ENCODE data around the gene PRKN.

The PRKN gene

DNA sequence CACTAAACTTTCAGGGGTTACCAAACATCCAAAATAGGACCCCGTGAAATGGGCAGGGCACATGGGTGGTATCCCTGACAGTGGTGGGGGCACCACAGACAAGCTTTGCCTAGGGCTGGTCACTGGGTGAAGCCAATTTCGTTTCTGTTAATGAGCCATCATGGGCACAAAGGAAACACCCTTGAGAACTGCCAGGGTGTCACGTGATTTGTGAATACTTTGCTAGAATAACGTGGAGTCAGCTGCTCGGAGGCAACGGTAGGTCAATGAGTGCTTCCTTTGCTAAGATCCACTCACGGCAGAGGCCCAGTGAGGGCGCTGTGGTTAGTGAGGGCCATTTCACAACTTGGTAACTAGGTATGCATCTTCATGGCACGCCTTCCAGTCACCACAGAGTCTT, 1366.0 kb downstream of the PRKN start:
- H3K4me3 ChIP-seq (ENCODE audit: low read depth, low read length) = no peak overlapping the region
- TF ChIP-seq, protein P1, sequence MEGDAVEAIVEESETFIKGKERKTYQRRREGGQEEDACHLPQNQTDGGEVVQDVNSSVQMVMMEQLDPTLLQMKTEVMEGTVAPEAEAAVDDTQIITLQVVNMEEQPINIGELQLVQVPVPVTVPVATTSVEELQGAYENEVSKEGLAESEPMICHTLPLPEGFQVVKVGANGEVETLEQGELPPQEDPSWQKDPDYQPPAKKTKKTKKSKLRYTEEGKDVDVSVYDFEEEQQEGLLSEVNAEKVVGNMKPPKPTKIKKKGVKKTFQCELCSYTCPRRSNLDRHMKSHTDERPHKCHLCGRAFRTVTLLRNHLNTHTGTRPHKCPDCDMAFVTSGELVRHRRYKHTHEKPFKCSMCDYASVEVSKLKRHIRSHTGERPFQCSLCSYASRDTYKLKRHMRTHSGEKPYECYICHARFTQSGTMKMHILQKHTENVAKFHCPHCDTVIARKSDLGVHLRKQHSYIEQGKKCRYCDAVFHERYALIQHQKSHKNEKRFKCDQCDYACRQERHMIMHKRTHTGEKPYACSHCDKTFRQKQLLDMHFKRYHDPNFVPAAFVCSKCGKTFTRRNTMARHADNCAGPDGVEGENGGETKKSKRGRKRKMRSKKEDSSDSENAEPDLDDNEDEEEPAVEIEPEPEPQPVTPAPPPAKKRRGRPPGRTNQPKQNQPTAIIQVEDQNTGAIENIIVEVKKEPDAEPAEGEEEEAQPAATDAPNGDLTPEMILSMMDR (IDR thresholded peaks at IDR 0.05; ENCODE audit: low read depth, low read length, missing control alignments) = no peak
- no peak for DNase-seq (ENCODE audit: low read depth)

DNA sequence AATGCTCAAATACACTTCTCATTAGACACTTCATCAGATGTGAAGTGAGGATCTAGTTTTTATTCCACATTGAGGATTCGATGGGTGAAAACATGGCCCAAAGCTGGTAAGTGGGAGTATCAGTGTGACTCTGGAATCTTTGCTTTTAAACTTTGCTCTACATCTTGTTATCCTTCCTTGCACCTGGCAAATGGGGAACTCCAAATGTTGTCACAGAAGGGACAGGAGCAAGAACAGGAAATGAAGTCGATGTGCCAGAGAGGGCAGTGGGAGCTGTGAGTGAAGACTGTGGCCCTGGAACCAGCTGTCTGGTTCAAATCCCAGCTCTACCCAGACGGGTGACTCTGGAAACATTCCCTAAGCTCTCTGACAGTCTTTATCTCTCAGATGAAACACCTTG, 1367.0 kb downstream of the PRKN start:
- TF ChIP-seq, protein P1 (IDR thresholded peaks at IDR 0.05; ENCODE audit: low read depth, low read length, missing control alignments) = no peak
- no peak for DNase-seq (ENCODE audit: low read depth)

DNA sequence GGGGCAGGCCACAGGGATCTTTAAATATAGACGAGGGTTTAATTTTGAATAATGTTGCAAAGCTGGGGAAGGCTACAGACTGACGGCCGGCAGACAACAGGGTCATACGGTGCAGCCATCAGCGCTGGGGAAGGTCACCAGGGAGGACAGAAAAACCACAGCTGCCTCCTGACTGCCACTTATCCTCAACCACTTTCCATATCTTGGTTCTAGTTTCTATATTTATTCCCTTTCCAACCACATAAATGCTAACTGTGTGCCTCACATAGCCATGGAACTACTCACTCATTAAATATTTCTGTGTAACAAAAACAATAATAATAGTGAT, 1368.0 kb downstream of the PRKN start:
- no peak overlapping the region for H3K4me3 ChIP-seq (ENCODE audit: low read depth, low read length)
- TF ChIP-seq, protein P1 (IDR thresholded peaks at IDR 0.05; ENCODE audit: low read depth, low read length, missing control alignments) = no peak
- DNase-seq (ENCODE audit: low read depth) = no peak

More for the DNA sequence above, 1367.0 kb downstream of the PRKN start:
- H3K4me3 ChIP-seq (ENCODE audit: low read depth, low read length) = no peak overlapping the region

DNA sequence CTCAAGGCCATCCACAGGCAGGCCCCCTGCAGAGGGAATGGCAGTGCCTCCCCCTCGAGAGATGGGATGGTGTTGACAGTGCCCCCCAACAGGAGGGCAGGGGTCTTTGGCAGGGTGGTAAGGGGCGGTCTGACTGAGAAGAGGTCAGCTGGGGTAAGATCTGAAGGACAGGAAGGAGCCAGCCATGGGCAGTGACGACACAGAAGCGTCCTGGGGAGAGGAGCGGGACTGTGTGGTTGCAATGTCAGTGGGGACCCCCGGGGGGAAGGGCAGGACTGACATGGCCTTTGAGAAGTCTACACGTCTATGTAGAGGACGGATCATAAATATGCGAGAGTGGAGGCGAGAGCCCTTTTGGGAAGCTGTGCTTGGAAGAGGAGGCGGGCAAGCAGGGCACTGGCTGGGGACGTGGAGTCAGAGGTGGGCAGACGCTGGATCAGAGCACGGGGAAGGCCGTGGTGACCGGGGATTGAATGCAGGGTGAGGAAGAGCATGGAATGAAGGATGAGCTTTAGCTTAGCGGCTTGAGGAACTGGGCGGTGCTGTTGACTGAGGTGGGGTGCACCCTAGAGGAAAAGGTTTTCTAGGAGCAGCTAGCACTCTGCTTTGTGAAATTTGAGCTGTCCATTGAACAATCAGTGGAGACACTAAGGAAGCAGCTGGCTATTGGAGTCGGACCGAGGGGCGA, 1371.3 kb downstream of the PRKN start:
- no peak overlapping the region for H3K4me3 ChIP-seq (ENCODE audit: low read depth, low read length)
- TF ChIP-seq, protein P1 (IDR thresholded peaks at IDR 0.05; ENCODE audit: low read depth, low read length, missing control alignments) = no peak
- no peak for DNase-seq (ENCODE audit: low read depth)

DNA sequence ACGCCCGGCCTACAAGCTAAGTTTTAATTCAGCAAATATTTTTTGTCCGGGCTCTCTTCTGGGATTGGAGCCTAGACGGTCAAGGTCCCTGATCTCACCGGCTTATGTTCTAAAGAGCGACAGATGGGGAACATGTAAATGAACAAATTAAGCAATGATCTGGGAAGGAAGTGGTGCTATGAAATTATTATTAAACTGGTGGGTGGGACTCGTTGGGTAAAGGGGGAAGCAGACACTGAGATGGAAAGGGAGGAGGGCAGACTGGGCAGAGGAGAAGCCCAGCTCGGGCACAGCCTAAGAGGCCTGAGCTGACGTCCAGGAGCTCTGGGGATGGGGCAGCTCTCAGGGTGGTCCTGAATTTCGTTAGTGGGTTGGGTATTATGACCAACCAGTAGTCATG, 1371.9 kb downstream of the PRKN start:
- DNase-seq (ENCODE audit: low read depth) = no peak
- H3K4me3 ChIP-seq (ENCODE audit: low read depth, low read length) = no peak overlapping the region
- TF ChIP-seq, protein P1 (IDR thresholded peaks at IDR 0.05; ENCODE audit: low read depth, low read length, missing control alignments) = no peak

DNA sequence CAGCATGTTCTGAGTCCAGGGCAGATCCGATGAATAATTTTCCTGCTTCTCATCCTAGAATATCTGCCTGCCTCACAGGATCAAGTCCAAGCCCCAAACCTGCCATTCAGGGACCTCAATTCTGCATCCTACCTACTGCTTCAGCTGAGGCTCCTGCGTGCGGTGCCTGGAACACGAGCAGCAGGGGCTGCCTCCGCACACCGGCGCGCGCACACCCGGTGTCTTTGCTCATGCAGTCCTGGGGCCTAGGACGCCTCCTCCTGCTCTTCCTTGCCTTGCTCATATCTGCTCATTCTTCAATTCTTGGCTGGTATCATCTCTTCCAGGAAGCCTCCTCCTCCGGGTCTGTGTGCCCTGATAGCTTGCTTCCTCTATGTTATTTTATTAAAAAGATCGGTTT, 1372.6 kb downstream of the PRKN start:
- TF ChIP-seq, protein P1 (IDR thresholded peaks at IDR 0.05; ENCODE audit: low read depth, low read length, missing control alignments) = no peak
- DNase-seq (ENCODE audit: low read depth) = no peak
- no peak overlapping the region for H3K4me3 ChIP-seq (ENCODE audit: low read depth, low read length)

DNA sequence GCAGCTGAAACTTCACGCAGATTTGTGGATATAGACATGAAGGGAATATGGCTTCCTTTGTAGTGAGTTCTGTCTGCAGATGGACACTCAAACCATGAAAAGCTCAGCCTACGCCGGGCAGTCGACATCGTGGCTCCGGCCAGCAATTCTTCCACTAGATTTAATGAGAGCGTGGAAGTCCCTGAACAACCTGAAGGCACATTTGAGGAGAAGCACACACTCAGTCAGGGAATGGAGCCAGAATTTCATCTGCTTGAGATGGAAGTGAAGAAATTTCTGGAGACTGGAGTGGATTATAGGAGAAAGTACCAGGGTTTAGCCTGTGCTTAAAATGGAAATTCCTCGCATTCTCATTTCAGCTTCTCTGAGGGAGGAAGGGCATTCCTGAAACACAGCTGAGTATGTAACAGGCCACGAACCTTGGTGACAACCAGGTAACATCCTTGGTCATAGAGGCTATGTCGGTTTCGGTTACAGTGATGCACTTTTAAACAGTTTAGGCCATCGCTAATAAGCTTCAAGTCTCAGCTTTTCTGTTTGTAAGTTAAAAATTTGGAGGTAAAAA, 1373.2 kb downstream of the PRKN start:
- H3K4me3 ChIP-seq (ENCODE audit: low read depth, low read length) = no peak overlapping the region
- TF ChIP-seq, protein P1 (IDR thresholded peaks at IDR 0.05; ENCODE audit: low read depth, low read length, missing control alignments) = no peak
- no peak for DNase-seq (ENCODE audit: low read depth)

Data from GM12864 (cell line).